GM12875 (cell line): ENCODE measurements around the gene SHISAL1.

Experiments
- H3K4me3 ChIP-seq: one replicate; pipeline ENCODE4 v1.5.1; 2011; ENCODE audit warnings: low read depth, low read length, control low read depth
- CTCF ChIP-seq: IDR thresholded peaks from 2 replicates; pipeline ENCODE4 v1.5.1; 2011; ENCODE audit warnings: low read depth, mild to moderate bottlenecking, control low read depth, inconsistent platforms, low read length, moderate library complexity, borderline replicate concordance; ENCODE audit not compliant: insufficient read depth

The SHISAL1 gene

GRCh38 chr22:44211946-44212930 is 100.5 kb downstream of the SHISAL1 start:
- TF ChIP-seq CTCF = no peak
- no peak overlapping the region for H3K4me3 ChIP-seq

- no peak overlapping the region for H3K4me3 ChIP-seq
- TF ChIP-seq CTCF = no peak
Observed at GRCh38 chr22:44211256-44211945, 101.3 kb downstream of the SHISAL1 start.

- TF ChIP-seq CTCF = no peak
- H3K4me3 ChIP-seq = no peak overlapping the region
Observed at GRCh38 chr22:44210722-44211121, 102.0 kb downstream of the SHISAL1 start.

- TF ChIP-seq CTCF = no peak
- H3K4me3 ChIP-seq = no peak overlapping the region
Observed at GRCh38 chr22:44209343-44209742, 103.4 kb downstream of the SHISAL1 start.

GRCh38 chr22:44207981-44208317 is 104.8 kb downstream of the SHISAL1 start:
- no peak overlapping the region for H3K4me3 ChIP-seq
- no peak for TF ChIP-seq CTCF

GRCh38 chr22:44207173-44207980 is 105.4 kb downstream of the SHISAL1 start:
- no peak for TF ChIP-seq CTCF
- no peak overlapping the region for H3K4me3 ChIP-seq
